ENCODE results near the gene TRIM29.

Gene TRIM29

GRCh38 chr11:120130991-120131760 is 6.7 kb downstream of the TRIM29 start:
- Histone ChIP-seq H3K36me3 (ENCODE audit: control insufficient read depth in 5 of 5, insufficient read depth in 5 of 5, low read length in 5 of 5) (no peaks in the 10 kb centered on the region), H3K27me3 (ENCODE audit: control insufficient read depth in 5 of 5, insufficient read depth in 4 of 5, low read length in 5 of 5) (peaks cover 0 to 8% (median 0%) of the 10 kb centered on the region in 5 donors), H3K4me3 (ENCODE audit: low read depth in 1 of 5, low read length in 5 of 5) (no peak overlapping the region), H3K4me1 (ENCODE audit: control insufficient read depth in 5 of 5, insufficient read depth in 5 of 5, low read length in 5 of 5) (peaks cover 0 to 13% (median 5%) of the 10 kb centered on the region in 5 donors), H3K9me3 (ENCODE audit: control insufficient read depth in 5 of 5, low read length in 5 of 5) (no peaks in the 10 kb centered on the region), H3K27ac (ENCODE audit: low read depth, low read length) (no peak overlapping the region), H3K9ac (ENCODE audit: low read length in 5 of 5) (no peak overlapping the region)

GRCh38 chr11:120130176-120130980 is 7.5 kb downstream of the TRIM29 start:
- peaks cover 0 to 13% (median 5%) of the 10 kb centered on the region in 5 donors for H3K4me1 ChIP-seq (ENCODE audit: control insufficient read depth in 5 of 5, insufficient read depth in 5 of 5, low read length in 5 of 5)
- H3K27me3 ChIP-seq (ENCODE audit: control insufficient read depth in 5 of 5, insufficient read depth in 4 of 5, low read length in 5 of 5), result peaks cover 0 to 8% (median 0%) of the 10 kb centered on the region in 5 donors
- H3K9me3 ChIP-seq (ENCODE audit: control insufficient read depth in 5 of 5, low read length in 5 of 5), result no peaks in the 10 kb centered on the region
- no peaks in the 10 kb centered on the region for H3K36me3 ChIP-seq (ENCODE audit: control insufficient read depth in 5 of 5, insufficient read depth in 5 of 5, low read length in 5 of 5)
- H3K27ac ChIP-seq (ENCODE audit: low read depth, low read length), result no peak overlapping the region
- no peak overlapping the region for H3K4me3 ChIP-seq (ENCODE audit: low read depth in 1 of 5, low read length in 5 of 5)
- no peak overlapping the region for H3K9ac ChIP-seq (ENCODE audit: low read length in 5 of 5)

- no peaks in the 10 kb centered on the region for H3K9me3 ChIP-seq (ENCODE audit: control insufficient read depth in 5 of 5, low read length in 5 of 5)
- peaks cover 0 to 13% (median 5%) of the 10 kb centered on the region in 5 donors for H3K4me1 ChIP-seq (ENCODE audit: control insufficient read depth in 5 of 5, insufficient read depth in 5 of 5, low read length in 5 of 5)
- H3K9ac ChIP-seq (ENCODE audit: low read length in 5 of 5), result no peak overlapping the region
- H3K27me3 ChIP-seq (ENCODE audit: control insufficient read depth in 5 of 5, insufficient read depth in 4 of 5, low read length in 5 of 5), result peaks cover 0 to 8% (median 0%) of the 10 kb centered on the region in 5 donors
- no peaks in the 10 kb centered on the region for H3K36me3 ChIP-seq (ENCODE audit: control insufficient read depth in 5 of 5, insufficient read depth in 5 of 5, low read length in 5 of 5)
- no peak overlapping the region for H3K4me3 ChIP-seq (ENCODE audit: low read depth in 1 of 5, low read length in 5 of 5)
- no peak overlapping the region for H3K27ac ChIP-seq (ENCODE audit: low read depth, low read length)
Observed at GRCh38 chr11:120129570-120129969, 8.3 kb downstream of the TRIM29 start.

- Histone ChIP-seq H3K27ac (ENCODE audit: low read depth, low read length) (no peak overlapping the region), H3K9me3 (ENCODE audit: control insufficient read depth in 5 of 5, low read length in 5 of 5) (no peaks in the 10 kb centered on the region), H3K9ac (ENCODE audit: low read length in 5 of 5) (peak overlapping the region in 1 of 5 donors; percentile 10), H3K27me3 (ENCODE audit: control insufficient read depth in 5 of 5, insufficient read depth in 4 of 5, low read length in 5 of 5) (peaks cover 0 to 8% (median 0%) of the 10 kb centered on the region in 5 donors), H3K36me3 (ENCODE audit: control insufficient read depth in 5 of 5, insufficient read depth in 5 of 5, low read length in 5 of 5) (no peaks in the 10 kb centered on the region), H3K4me3 (ENCODE audit: low read depth in 1 of 5, low read length in 5 of 5) (no peak overlapping the region), H3K4me1 (ENCODE audit: control insufficient read depth in 5 of 5, insufficient read depth in 5 of 5, low read length in 5 of 5) (peaks cover 0 to 13% (median 5%) of the 10 kb centered on the region in 5 donors)
Observed at GRCh38 chr11:120128392-120129119, 9.4 kb downstream of the TRIM29 start.

GRCh38 chr11:120127236-120127635 is 10.7 kb downstream of the TRIM29 start:
- Histone ChIP-seq H3K9ac (ENCODE audit: low read length in 5 of 5) (no peak overlapping the region), H3K27ac (ENCODE audit: low read depth, low read length) (no peak overlapping the region), H3K27me3 (ENCODE audit: control insufficient read depth in 5 of 5, insufficient read depth in 4 of 5, low read length in 5 of 5) (peaks cover 0 to 8% (median 0%) of the 10 kb centered on the region in 5 donors), H3K4me1 (ENCODE audit: control insufficient read depth in 5 of 5, insufficient read depth in 5 of 5, low read length in 5 of 5) (peaks cover 0 to 13% (median 6%) of the 10 kb centered on the region in 5 donors), H3K9me3 (ENCODE audit: control insufficient read depth in 5 of 5, low read length in 5 of 5) (no peaks in the 10 kb centered on the region), H3K4me3 (ENCODE audit: low read depth in 1 of 5, low read length in 5 of 5) (no peak overlapping the region), H3K36me3 (ENCODE audit: control insufficient read depth in 5 of 5, insufficient read depth in 5 of 5, low read length in 5 of 5) (no peaks in the 10 kb centered on the region)

- H3K36me3 ChIP-seq (ENCODE audit: control insufficient read depth in 5 of 5, insufficient read depth in 5 of 5, low read length in 5 of 5), result no peaks in the 10 kb centered on the region
- peaks cover 0 to 8% (median 0%) of the 10 kb centered on the region in 5 donors for H3K27me3 ChIP-seq (ENCODE audit: control insufficient read depth in 5 of 5, insufficient read depth in 4 of 5, low read length in 5 of 5)
- no peak overlapping the region for H3K4me3 ChIP-seq (ENCODE audit: low read depth in 1 of 5, low read length in 5 of 5)
- H3K4me1 ChIP-seq (ENCODE audit: control insufficient read depth in 5 of 5, insufficient read depth in 5 of 5, low read length in 5 of 5), result peaks cover 0 to 13% (median 6%) of the 10 kb centered on the region in 5 donors
- no peak overlapping the region for H3K27ac ChIP-seq (ENCODE audit: low read depth, low read length)
- H3K9ac ChIP-seq (ENCODE audit: low read length in 5 of 5), result no peak overlapping the region
- H3K9me3 ChIP-seq (ENCODE audit: control insufficient read depth in 5 of 5, low read length in 5 of 5), result no peaks in the 10 kb centered on the region
Observed at GRCh38 chr11:120126620-120127019, 11.3 kb downstream of the TRIM29 start.

- H3K9ac ChIP-seq (ENCODE audit: low read length in 5 of 5), result no peak overlapping the region
- peaks cover 0 to 3% (median 0%) of the 10 kb centered on the region in 5 donors for H3K9me3 ChIP-seq (ENCODE audit: control insufficient read depth in 5 of 5, low read length in 5 of 5)
- H3K4me1 ChIP-seq (ENCODE audit: control insufficient read depth in 5 of 5, insufficient read depth in 5 of 5, low read length in 5 of 5), result peaks cover 0 to 13% (median 6%) of the 10 kb centered on the region in 5 donors
- no peak overlapping the region for H3K4me3 ChIP-seq (ENCODE audit: low read depth in 1 of 5, low read length in 5 of 5)
- no peaks in the 10 kb centered on the region for H3K36me3 ChIP-seq (ENCODE audit: control insufficient read depth in 5 of 5, insufficient read depth in 5 of 5, low read length in 5 of 5)
- peaks cover 0 to 5% (median 0%) of the 10 kb centered on the region in 5 donors for H3K27me3 ChIP-seq (ENCODE audit: control insufficient read depth in 5 of 5, insufficient read depth in 4 of 5, low read length in 5 of 5)
- H3K27ac ChIP-seq (ENCODE audit: low read depth, low read length), result no peak overlapping the region
Observed at GRCh38 chr11:120125509-120125908, 12.4 kb downstream of the TRIM29 start.

- H3K4me1 ChIP-seq (ENCODE audit: control insufficient read depth in 5 of 5, insufficient read depth in 5 of 5, low read length in 5 of 5), result peaks cover 0 to 13% (median 6%) of the 10 kb centered on the region in 5 donors
- H3K4me3 ChIP-seq (ENCODE audit: low read depth in 1 of 5, low read length in 5 of 5), result no peak overlapping the region
- no peak overlapping the region for H3K27ac ChIP-seq (ENCODE audit: low read depth, low read length)
- H3K36me3 ChIP-seq (ENCODE audit: control insufficient read depth in 5 of 5, insufficient read depth in 5 of 5, low read length in 5 of 5), result no peaks in the 10 kb centered on the region
- H3K27me3 ChIP-seq (ENCODE audit: control insufficient read depth in 5 of 5, insufficient read depth in 4 of 5, low read length in 5 of 5), result peaks cover 0 to 5% (median 0%) of the 10 kb centered on the region in 5 donors
- peaks cover 0 to 3% (median 0%) of the 10 kb centered on the region in 5 donors for H3K9me3 ChIP-seq (ENCODE audit: control insufficient read depth in 5 of 5, low read length in 5 of 5)
- no peak overlapping the region for H3K9ac ChIP-seq (ENCODE audit: low read length in 5 of 5)
Observed at GRCh38 chr11:120125024-120125423, 12.9 kb downstream of the TRIM29 start.

- Histone ChIP-seq H3K9ac (ENCODE audit: low read length in 5 of 5) (no peak overlapping the region), H3K4me1 (ENCODE audit: control insufficient read depth in 5 of 5, insufficient read depth in 5 of 5, low read length in 5 of 5) (peaks cover 0 to 13% (median 6%) of the 10 kb centered on the region in 5 donors), H3K27me3 (ENCODE audit: control insufficient read depth in 5 of 5, insufficient read depth in 4 of 5, low read length in 5 of 5) (peaks cover 0 to 5% (median 2%) of the 10 kb centered on the region in 5 donors), H3K27ac (ENCODE audit: low read depth, low read length) (no peak overlapping the region), H3K36me3 (ENCODE audit: control insufficient read depth in 5 of 5, insufficient read depth in 5 of 5, low read length in 5 of 5) (no peaks in the 10 kb centered on the region), H3K4me3 (ENCODE audit: low read depth in 1 of 5, low read length in 5 of 5) (no peak overlapping the region), H3K9me3 (ENCODE audit: control insufficient read depth in 5 of 5, low read length in 5 of 5) (peaks cover 0 to 3% (median 0%) of the 10 kb centered on the region in 5 donors)
Observed at GRCh38 chr11:120124355-120124754, 13.6 kb downstream of the TRIM29 start.

All from subcutaneous abdominal adipose tissue (tissue), 5 donors.